Non-pigmented ciliary epithelial cell (primary cell): Measurements from ENCODE around the gene DRD2.
"Not testable (repeated sequence)": the region's sequence is repeated elsewhere in the genome, so short reads cannot be mapped to it uniquely, and the experiment has no call there.

ENCODE experiments used
- DNase-seq: peaks from one replicate; pipeline ENCODE4 v3.0.0-alpha.2; 2010; ENCODE audit warnings: low read depth

Gene DRD2

DNA sequence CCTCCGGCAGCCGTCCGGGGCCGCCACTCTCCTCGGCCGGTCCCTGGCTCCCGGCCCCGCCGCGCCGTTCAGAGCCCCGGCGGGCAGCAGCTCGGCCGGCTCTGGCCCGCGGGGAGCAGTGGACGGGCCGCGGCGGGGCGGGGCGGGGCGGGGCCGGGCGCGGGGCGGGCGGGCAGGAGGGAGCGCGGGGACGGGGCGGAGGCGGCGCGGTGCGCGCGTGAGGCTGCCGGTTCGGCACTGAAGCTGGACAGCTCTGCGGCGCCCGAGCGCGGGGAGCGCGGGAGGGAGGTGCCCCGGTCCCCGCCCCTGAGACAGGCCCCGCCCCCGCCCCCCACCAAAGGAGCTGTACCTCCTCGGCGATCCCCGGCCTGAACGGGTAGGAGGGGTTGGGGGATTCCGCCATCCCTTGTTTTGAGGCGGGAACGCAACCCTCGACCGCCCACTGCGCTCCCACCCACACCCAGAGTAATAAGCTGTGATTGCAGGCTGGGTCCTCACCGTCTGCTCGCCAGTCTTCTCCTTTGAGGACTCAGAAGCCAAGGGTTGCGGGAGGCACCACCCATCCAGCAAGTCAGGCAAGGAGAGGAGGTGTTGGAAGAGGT, at the start of gene DRD2:
DRD2 (minus strand) TSS at position 239 of the 602 bp plus-strand sequence. CDS start 50,747 bp downstream, outside the sequence.
- DNase-seq, result no peak

DNA sequence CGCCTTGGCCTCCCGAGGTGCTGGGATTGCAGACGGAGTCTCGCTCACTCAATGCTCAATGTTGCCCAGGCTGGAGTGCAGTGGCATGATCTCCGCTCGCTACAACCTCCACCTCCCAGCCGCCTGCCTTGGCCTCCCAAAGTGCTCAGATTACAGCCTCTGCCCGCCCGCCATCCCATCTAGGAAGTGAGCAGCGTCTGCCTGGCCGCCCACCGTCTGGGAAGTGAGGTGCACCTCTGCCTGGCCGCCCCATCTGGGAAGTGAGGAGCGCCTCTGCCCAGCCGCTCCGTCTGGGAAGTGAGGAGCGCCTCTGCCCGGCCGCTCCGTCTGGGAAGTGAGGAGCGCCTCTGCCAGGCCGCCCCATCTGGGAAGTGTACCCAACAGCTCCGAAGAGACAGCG, 48.7 kb upstream of the DRD2 start:
- DNase-seq, result not testable (repeated sequence)

DNA sequence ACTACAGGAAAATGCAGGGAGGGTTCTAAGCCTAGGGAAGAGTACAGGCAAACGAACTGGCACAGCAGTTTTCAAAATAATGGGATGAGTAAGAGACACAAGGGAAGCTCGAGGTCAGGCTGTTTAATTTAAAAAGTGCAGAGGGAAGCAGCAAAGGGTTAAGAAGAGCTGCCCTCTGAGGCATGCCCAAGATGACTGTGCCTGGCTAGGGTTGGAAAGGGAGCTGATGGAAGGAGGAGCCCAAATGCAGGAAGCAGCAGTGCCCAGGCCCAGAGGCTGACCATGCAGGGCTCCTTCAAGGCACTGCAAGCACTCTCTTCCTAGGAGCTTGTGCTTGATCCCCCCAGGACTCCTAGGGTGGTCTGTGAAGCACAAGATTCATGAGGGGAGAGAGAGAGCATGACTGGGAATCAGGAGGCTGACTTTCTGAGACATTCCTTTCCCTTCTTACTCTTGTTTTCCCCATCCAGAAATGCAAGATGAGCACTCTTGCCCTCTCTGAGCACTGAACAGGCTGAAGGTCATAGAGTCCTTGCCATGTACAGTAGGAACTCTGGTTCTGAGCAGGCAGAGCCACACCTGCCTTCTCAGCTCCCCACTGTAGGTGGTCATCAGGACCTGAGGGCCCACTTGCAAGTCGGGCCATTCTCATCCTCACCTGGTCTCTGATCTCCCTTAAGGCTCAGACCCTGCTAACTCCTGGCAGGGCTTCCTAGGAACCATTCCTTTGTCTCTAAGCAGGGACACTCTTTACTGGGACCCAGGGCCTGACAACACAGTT, 46.7 kb upstream of the DRD2 start:
- no peak for DNase-seq

DNA sequence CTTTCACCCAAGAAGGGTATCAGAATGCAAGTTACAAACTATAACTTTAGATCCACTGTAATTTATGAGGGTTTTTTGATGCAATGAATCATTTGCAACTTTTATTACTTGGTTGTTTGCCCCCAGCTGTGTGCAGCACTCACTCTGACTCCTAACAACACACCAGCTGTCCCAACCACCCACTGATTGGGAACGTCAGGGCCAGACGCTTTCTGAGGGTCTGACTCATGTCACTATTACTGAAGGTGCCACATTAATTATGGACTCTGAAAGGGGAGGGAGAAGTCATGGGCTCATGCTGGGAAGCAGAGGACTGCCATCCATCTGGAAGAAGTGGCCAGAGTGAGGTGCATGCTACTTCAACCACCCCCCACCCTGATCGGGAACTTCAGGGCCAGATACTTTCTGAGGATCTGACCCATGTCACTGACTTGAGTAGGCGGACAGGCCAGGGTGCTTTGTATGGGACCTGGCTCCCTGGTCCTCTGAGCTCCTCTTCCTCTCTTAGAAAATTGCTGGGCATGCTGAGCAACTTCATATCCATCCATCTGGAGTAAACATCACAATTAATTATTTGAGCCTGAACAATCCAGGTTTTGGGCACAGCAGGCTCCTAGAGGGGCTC, 44.9 kb upstream of the DRD2 start:
- no peak for DNase-seq

DNA sequence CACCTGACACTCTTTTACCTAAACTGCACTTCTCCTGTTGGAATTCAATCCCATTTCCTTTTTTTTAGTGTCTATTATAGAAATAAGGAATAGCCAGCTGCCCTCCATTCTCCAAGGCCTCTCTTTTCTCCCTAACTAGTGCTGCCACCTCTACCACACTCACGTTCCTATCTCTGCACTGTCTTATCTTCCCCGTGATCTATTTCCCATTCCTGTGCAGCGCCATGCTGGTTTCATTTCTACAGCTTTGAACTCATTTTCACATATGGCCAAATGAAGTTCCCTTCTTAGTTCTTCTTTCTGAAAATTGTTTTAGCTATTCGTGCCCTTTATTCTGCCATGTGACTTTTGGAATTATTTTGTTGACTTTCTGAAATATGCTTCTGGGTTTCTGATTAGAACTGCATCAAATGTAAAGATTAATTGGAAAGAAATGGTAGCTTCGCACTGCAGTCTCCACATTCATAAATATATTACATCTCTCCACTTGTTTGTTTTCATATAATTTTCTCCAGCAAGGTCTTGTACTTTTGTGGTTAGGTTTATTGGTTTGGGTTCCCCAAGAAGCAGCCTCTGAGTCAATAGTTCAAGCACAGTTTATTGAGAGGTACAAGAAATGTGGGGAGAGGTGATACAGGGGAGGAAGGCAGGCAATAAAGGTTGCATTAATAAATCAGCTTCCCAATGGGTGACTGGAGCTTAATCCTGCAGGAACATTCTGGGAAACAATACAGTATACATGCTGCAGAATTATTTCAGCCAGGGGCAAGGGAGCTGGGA, 43.7 kb upstream of the DRD2 start:
- DNase-seq, result no peak

DNA sequence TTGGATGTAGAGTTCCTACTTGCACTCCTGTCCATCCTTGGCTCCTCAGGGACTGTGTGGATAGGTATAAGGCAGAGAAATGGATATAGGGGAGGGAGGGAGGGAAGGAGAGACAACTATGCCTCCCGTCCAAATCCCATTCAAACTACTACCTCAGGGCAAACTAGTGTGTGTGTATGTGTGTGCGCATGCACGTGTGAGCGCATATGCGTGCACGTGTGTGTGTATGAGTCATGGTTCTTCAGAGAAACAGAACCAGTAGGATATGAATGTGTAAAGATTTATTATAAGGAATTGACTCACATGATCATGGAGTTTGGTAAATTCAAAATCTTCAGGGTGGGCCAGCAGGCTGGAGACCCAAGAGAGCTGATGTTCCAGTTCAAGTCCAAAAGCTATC, 42.2 kb upstream of the DRD2 start:
- DNase-seq, result no peak

DNA sequence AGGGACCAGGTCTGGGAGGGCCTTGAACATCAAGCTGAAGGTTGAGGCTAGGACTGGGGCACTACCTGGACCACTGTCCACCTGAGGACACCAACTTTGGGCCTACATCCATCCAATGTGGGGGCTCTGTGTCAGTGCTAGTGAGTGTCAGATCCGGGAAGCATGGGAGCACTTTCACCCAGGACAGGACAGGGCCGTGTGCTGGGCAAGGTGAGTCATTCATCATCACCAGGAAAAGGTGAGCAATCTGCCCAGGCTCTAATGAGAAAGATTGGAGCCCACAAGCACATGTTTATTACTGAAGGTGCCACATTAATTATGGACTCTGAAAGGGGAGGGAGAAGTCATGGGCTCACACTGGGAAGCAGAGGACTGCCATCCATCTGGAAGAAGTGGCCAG, 39.7 kb upstream of the DRD2 start:
- no peak for DNase-seq

DNA sequence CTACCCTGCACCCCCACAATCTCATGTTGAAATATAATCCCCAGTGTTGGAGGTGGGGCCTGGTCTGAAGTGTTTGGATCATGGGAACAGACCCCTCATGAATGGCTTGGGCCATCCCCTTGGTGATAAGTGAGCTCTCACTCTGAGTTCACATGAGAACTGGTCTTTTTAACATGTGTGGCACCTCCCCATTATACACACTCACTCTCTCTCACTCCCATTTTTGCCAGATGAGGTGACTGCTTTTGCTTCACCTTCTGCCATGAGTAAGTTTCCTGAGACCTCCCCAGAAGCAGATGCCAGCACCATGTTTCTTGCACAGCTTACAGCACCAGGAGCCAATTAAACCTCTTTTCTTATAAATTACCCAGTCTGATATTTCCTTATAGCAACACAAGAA, 32.1 kb upstream of the DRD2 start:
- no peak for DNase-seq

DNA sequence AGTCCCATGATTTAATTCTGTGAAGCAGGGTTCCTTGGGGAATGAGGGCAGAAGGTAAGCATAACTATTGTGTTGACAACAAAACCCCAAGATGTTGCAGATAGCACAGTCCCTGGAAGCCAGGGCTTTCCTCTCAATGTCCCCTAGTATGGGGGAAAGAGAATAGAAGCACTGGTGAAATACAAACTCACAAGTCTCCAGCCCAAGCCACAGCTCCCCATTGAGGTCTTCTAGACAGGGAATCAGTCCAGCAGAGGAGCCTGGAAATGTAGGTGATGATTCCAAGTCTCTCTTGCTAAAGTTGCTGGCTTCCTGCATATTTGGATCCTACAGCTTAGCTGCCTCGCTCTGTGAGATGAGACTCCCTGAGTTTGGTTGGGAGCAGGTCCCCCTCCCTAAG, 31.7 kb upstream of the DRD2 start:
- DNase-seq, result no peak

DNA sequence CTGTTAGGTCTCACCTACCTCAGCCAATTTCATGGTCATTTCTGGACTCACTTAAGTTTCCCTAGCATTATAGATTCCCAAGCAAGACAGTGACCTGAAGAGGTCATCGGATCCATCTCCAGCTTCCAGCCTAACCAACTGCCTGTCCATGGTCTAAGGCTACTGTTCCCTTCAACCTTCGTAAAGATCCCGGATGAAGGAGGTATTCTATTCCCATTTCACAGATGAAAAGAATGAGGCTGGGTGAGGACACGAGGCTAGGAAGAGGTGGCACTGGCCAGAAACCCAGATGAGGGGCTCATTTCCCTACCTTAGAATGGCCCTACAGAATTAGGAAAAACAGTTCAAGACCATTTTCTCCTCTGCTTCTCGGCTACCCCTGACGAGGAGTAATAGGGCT, 31.3 kb upstream of the DRD2 start:
- DNase-seq, result no peak

DNA sequence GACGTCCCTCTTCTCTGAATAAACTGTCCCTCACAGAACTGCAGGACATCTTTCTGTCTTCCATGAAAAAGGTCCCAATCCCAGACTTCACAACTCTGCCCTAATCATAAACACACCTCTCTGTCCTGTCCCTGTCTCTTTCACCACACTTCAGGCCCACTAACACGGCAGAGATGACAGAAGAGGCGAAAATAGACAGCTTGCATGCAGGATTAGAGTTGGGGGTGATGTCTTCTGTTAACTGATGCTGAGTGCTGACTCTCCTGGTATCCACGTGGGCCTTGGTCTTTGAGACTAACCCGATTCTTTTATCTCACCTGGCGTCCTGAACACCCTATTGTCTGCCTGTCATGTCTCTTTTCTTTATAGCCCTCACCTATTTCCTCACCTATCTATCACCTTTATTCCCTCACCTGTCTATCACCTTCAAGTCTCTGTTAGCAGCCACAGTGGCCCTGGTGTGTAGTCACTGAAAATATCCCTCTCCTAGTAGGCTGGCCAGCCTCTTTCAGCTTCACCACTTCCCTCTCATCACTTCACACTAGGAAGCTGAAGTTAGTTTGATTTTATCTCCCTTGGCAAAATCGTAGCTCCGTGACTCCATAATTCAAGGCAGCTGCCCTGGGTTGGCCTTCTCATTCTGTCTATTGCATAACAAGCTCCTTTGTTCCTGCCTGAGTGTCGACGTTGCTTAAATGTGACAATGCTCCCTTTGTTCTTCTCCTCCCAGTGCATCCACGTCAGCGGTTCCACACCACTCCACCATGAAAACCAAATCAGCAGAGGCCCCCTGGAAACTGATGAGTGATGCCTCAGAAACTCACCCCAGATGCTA, 30.6 kb upstream of the DRD2 start:
- peak; percentile 26 for DNase-seq

DNA sequence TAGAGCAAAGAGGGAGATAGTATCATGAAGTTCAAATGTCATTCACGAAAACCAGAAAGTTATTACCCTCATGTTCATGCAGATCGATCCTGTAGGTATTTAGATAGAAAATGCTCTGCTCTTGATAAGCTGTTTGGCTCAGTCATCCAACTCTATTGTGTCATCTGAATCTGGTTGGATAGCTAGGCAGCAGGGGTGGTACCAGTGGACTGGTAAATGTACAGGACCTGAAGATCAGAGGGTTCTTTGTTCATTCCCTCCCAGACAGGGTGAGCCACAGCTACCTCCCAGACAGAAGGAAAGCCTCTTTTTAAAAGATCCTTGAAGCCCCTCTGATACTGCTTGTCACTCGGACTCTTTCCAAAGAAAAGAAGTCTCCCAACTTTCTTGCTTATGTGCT, 29.8 kb upstream of the DRD2 start:
- no peak for DNase-seq

DNA sequence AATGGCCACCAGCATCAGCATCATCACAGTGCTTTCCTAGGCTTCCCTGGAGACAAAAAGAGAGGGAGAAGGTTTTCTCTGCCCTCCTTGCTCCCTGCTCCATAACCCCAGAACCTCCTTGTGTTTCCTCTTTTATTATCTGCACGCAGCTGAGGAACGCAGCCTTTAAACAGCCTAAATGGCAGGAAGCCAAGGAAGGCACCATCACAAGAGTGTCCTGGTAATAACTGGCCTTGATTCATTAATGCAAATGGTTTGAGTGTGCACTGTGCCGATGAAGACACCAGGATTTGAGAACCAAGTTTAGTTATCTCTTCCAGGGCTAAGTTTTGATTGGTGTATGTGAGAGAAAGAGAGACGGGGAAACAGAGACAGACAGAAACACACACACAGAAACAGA, 29.4 kb upstream of the DRD2 start:
- no peak for DNase-seq

DNA sequence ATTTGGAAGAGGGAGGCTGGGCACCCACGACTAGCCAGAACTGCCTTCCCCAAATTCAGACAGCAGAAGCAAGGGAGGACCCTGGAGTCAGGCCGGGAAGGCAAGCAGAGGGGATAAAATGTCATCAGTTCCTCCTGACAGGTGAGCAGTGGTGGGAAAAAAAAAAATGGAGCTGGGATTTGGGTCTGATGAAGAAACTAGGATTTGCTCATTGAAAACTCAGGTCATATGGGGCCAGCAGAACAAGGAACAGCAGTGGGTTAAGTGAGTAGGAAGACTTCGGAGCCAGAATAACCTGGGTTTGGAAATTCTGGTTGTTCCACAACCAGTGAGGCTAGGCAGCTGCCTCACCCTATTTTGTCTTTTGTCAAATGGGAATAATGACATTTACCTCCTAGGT, 28.9 kb upstream of the DRD2 start:
- no peak for DNase-seq

DNA sequence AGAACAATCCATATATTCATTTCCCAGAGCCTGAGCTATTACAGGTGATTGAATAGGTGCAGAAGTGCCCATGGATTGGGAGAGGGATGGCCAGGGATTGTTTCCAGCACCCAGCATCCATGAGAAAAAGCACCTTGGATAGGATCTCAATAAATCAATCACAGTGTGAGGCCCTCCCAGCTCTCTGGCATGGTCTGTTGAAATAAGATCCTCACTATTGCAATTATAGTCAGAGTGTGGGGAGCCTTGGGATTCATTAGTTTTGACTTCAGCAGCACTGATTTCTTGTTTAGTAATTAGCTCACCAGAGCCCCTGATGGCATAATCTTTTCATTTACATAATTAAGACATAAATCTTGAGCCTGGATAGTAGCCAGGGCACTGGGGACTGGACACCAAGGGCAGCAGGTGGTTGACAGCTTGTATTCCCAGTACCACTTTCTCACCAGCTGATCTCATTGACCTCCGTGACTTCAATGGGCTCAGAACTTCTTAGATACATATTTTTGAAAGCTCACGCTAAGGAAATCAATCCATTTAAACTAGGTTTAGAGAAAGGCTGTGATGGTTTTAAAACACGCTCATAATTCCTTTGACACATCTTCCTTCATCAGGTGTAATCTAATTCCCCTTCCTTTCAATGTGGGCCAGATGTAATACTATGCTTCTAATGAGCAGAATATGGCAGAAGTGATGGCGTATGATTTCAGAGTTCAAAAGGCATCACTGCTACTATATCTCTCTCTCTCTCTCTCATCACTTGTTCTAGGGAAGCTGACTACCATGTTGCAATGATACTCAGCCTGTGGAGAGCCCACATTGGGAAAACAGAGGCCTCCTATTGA, 22.1 kb upstream of the DRD2 start:
- no peak for DNase-seq

DNA sequence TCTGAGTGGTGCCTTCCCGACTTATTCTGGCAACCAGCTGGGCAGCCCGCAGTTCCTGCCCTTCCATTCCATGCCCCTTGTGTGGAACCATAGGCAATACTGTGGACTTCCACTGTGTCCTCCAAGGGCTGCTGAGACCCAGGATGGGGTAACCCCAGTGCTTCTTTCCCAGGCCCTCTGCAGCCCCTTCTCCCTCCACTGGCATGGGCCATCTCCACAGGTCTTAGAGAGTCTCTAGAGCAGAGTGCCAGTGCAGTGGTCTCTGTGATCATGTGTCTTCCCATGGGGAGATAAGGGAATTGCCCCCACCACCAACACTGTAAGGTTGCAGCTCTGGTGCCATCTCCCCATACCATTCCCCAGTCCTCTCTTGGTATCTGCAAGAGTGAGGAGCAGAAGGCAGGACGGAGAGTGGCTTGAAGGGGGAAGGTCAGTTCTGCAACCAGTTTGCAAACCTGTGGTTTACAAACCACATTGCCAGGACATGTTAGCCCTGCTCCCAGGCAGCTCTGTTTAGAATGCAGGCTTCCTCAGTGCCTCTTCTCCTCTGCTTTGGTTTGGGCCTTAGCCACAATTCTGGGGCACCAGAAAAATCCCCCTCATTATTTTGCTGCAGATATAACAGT, 20.9 kb upstream of the DRD2 start:
- no peak for DNase-seq

DNA sequence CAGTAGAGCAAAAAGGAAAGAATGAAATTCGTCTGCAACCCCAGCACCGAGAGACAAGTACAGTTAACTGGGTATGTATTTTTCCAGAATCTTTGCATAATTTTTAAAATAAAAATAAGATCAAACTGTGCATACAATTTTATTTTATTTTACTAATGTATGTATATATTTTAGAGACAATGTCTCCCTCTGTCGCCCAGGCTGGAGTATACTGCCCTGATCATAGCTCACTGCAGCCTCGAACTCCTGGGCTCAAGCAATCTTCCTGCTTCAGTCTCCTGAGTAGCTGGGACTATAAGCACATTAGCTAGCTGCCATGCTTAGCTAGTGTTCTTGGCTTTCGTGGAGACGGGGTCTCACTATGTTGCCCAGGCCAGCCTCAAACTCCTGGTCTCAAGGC, 18.8 kb upstream of the DRD2 start:
- no peak for DNase-seq

DNA sequence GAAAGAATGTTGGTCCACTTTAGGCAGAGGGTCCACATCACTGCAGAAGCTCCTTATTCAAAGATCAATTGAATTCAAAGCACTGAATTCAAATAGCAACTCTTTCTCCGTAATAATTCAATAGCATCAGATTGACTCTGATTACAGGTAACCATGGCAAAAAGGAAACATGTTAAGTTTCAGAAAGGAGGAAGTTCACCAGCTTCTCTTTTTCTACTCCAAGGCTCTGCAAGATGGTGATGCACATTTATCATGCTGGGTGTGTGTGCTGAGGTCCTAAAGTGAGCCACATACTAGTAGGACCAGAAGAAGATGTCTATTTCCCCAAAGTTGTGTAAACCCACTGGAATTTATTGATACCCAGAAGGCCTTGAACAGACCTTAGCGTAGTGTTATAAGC, 18.0 kb upstream of the DRD2 start:
- no peak for DNase-seq

DNA sequence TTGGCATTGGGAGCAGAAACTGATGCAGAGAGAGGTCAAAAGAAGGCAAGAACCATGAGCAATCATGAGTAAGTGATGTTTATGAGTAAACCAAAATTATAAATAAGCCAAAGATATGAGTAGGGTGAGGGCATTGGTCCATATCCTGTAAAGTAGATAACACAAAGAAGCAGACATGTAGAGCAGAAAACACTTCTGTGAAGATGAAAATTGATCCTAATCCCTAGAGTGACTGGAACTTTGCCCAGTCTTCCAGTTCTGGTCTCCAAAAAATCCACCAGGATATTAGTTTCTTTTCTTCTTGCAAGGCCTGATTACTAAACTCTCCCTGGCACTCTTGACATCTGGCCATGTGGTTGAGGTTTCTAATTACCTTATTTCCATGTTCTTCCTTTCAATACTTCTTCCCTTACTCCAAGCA, 13.7 kb upstream of the DRD2 start:
- no peak for DNase-seq

DNA sequence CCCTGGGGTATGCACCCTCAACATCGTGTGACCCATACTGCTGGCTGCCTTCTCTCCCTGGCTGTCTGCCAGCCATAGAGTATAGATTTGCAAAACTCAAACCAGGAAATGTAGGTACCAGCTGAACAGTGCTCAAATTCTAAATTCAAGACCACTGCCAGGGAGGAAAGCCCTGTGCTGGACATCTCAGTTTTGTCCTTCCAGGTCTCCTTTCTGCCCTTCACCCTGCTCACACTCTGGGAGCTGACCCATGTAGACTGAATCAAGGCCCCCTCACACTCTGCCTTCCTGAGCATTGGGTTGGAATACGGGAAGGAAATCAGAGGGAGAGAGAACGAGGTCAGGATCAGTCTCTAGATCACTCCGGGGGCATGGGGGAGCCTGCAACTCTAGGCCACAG, 12.4 kb upstream of the DRD2 start:
- no peak for DNase-seq
